NCI-H2081 (cell line): ENCODE data around the gene TBX6.

ENCODE experiments used
- DNase-seq, 2 experiments: peaks; one replicate each; lab custom pipeline; 2025; lab: John Stamatoyannopoulos, UW

The TBX6 gene

DNA sequence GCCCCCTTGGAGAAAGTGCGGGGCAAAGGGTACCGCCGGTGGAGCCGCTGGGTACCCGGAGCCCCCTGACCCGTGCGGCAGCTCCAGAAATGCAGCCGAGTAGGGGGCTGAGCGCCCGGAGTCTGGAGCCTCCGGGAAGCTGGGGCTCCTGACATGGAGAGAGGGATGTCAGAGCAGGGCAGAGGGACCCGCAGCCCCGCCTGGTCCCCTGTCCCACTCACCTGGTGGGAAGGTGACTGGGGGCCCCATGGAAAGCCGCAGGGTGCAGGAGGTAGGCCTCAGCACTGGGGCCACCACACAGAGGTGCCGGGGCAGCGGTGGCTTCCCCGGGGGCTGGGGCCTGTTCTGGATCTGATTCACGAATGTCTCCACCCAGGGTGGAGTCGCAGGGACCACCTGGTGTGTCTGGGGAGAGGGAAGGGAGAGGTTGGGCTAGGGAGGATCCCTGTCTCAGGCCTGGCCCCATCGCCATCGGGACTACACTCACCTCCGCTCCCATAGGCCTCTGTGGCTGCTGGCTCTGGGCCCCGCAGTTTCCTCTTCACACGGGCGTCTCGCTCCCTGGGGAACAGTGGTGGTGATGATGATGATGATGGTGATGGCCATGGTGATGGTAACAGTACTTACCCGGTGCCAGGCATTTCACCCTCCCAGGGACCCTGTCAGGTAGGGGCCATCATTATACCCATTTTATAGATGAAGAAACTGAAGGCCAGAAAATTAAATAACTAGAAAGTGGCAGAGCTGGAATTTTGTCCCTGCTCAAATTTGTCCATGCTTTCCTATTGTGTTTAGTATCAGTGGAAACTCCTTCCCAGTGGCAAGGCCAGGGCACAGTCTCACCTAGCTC is 5.2 kb downstream of the TBX6 start:
- DNase-seq: no peak

DNA sequence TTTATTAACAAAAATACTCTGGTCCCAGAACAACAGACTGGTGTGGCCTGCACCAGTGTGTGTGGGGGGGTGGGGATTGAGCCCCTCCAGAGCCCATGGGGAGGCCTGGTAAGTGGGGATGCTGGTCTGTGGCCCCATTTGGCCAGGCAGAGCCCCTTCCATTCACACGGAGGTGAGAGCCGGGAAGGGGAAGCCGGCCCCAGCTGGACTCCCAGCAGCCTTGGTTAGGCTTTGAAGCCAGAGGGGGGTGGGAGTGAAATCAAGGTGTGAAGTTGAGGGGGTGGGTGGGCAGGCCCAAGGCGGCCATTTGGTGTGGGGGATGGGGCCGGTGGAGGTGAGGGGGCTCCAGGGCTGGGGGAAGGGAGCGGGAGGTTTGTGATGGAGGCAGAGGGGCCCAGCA is 5.9 kb downstream of the TBX6 start:
- no peak for DNase-seq

- no peak for DNase-seq
Observed at GRCh38 chr16:30085247-30085646, 6.5 kb downstream of the TBX6 start.

- DNase-seq: no peak
Observed at GRCh38 chr16:30084816-30085159, 6.9 kb downstream of the TBX6 start.

- no peak for DNase-seq
Observed at GRCh38 chr16:30084096-30084815, 7.5 kb downstream of the TBX6 start.

DNA sequence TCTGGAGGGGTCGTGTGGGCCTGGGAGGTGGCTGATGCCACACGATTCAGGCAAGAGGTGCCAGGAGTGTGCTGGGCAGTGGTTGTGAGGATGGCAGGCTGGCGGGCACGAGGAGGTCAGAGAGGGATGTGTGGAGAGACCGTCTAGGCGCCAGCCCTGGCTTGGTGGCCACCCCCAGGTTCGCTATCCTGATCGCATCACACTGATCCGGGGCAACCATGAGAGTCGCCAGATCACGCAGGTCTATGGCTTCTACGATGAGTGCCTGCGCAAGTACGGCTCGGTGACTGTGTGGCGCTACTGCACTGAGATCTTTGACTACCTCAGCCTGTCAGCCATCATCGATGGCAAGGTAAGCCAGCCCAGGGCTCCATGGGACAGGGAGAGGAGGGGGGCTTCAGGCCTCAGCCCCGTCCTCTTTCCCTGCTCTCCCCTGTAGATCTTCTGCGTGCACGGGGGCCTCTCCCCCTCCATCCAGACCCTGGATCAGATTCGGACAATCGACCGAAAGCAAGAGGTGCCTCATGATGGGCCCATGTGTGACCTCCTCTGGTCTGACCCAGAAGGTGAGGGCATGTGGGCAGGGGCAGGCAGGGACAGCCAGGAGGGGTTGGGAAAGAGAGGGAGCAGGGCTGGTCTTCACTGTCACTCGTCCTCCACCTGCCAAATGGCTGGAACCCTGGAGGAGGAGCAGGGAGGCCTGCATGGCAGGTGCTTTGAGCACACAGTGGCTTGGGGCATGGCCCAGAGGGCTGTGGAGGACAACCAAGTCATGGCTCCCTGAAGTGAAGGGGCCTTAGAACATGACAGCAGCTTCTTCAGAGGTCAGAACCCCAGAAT is 8.3 kb downstream of the TBX6 start:
- no peak for DNase-seq

DNA sequence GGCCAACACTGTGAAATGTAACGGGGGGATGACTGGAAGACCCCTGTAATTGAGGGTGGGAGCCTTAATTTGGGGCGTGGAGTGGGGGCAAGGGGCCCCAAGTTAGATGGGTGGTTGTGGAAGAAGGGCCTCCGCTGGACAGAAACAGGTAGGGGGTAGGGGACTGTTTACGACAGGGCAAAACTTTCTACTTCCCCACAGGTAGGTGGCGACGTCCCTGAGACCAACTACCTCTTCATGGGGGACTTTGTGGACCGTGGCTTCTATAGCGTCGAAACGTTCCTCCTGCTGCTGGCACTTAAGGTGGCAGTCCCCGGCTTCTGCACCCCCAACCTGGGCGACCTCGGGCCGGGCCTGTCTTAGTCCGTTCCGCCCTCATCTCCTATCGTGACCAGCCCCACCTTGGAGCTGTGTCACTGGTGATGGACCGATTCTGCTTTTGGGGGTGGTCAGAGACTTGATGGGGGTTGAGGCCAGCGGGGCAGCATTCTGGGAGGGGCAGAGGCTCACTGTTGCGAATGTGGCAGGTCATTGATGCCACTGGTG is 9.1 kb downstream of the TBX6 start:
- no peak for DNase-seq

DNA sequence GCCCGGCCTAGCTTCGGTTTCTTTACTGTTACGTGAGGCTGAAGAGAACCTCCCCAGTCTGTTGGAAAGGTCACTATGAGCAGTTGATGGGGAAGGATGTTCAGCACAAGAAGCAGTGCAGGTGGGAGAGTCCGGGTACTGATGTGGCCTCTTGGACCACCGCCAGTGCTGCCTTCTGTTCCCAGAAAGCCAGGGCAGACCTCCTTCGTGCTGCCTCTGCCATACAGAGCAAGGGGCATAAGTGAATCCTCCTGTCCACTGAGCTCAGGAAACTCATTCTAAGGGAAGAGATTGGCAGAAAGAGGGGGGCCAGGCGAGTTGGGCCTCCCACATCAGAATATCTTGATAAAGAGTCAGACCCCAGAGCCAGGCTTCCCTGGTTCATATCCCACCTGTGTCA is 12.2 kb downstream of the TBX6 start:
- DNase-seq: no peak

- no peak for DNase-seq
Observed at GRCh38 chr16:30078744-30079143, 13.0 kb downstream of the TBX6 start.

DNA sequence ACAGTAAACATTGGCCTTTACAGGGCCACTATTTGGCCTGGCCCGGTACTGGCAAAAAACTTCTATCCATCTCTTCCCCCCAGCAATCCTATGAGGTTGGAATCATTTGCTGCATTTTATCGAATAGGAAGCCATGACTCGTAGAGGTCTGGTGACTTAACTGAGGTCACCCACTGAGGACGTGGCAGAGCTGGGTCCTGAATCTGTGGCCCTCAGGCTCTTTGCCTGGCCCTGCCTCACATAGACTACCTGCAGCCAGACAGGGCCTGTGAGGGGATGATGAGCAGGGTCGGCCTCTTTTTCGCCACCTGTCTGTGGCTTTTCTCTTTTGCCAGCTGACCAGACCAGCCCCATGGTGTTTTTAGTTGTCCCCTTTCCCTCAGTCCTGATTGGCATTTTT is 14.1 kb downstream of the TBX6 start:
- DNase-seq: no peak

DNA sequence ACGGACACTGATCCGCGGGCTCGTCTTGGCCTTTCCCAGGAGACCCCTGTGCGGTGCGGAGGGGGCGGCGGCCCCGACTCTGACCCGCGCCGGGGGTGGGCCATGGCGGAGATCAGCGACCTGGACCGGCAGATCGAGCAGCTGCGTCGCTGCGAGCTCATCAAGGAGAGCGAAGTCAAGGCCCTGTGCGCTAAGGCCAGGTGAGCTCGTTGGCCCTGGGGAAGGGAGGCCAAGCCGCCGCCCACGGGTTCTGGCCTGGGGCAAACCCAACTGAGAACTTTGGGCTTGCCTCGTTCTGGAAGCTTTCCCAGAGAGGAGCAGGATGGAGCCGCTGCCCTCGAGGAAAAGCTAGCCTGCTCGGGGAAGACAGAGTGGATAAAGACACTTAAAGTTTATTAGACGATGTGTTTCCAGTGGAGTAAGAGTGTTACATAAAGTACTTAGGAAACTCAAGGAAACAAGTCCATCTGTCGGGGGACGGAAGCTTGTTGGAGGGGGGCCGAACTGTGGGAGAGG is 15.4 kb downstream of the TBX6 start:
- DNase-seq: no peak

GRCh38 chr16:30075503-30076275 is 16.0 kb downstream of the TBX6 start, which contains the start of gene PPP4C:
Gene PPP4C, plus strand, starts transcription at chr16:30075994. Its CDS starts 384 bp downstream, at chr16:30076378.
- DNase-seq: peak; percentile 74 to 82

DNA sequence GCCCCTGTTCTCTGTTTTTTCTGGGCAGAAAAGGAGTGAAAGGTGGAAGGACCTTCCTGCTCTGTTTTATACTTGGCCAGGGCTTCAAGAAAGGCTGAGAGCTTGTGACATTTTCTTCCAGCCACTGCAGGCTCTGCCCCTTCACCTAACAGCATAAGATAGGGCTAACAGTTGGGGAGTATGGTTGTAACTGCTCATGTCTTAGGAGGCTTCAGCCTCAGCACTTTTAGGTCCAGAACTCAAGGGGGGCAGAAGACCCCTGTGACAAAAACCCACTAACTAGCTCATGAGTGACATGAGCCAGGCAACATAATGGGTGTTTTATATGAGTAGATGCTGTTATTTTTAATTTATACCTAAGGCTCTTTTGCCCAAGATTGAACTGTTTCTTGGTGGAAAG is 21.2 kb downstream of the TBX6 start:
- DNase-seq: no peak

- no peak for DNase-seq
Observed at GRCh38 chr16:30069611-30070462, 21.9 kb downstream of the TBX6 start.

DNA sequence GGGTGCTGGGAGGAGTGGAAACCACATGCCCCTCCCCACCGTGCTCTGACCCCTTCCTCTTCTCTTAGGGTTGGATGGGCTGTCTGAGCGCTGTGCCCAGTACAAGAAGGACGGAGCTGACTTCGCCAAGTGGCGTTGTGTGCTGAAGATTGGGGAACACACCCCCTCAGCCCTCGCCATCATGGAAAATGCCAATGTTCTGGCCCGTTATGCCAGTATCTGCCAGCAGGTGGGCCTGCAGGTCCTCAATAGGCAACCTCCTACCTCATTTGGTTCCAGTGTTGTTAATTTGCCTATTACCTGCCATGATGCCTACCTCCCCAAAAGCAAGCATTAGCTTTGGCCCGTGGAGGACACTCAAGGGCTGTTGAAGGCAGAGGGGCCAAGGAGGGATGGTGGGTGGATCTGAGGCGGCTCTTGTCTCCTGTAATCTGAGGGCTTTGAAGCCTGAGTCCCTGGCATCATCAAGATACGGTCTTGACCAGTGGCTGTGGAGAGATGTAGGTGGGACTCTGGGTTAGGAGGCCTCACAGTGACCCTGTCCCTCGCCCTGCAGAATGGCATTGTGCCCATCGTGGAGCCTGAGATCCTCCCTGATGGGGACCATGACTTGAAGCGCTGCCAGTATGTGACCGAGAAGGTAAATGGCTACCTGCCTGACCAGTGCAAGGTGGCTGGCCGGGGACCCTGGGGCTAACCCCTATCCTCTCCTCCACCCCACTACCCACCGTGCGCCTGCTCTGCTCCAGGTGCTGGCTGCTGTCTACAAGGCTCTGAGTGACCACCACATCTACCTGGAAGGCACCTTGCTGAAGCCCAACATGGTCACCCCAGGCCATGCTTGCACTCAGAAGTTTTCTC is 22.7 kb downstream of the TBX6 start:
- no peak for DNase-seq

DNA sequence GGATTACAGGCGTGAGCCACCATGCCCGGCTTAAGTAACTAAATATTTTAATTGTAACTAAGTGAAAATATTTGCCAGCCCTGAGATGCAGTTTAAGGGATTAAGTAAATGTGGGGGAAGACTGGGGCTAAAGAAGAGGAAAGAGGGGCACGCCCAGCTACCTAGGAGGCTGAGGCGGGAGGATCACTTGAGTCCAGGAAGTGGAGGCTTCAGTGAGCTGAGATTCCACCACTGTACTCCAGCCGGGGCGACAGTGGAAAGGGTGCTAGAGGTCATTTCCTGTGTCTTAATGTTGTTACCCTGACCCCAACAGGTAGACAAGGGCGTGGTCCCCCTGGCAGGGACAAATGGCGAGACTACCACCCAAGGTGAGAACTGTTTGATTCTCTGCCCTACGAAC is 23.4 kb downstream of the TBX6 start:
- DNase-seq: no peak

DNA sequence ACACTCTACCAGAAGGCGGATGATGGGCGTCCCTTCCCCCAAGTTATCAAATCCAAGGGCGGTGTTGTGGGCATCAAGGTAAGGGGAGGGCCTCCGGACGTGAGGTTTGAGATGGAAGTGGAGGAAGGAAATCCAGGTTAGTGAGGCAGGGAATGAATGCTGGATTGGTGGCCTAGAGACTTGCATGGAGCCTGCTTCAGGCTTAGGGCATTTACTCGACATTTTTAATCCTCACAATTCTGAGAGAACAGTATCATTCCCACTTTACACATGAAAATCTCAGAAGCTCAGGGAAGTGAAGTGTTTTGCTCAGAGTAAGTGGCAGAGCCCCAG is 24.2 kb downstream of the TBX6 start:
- DNase-seq: no peak

GRCh38 chr16:30066761-30067583 is 24.8 kb downstream of the TBX6 start:
- DNase-seq: no peak
